Hepatocyte (in vitro differentiated cells): ENCODE results near the gene NHS. TPM values are rescaled to one million over a fixed set of nuclear protein-coding genes. Genes with fewer than 3 reads are reported as not detected.

ENCODE experiments used
- DNase-seq: peaks from one replicate; pipeline ENCODE4 v3.0.0-alpha.2; 2016; ENCODE audit warnings: low spot score
- H2AFZ ChIP-seq: fragments of 200-600 bp; sonication (generic); 2 replicates; pipeline ENCODE4 v1.6.0; 2016; ENCODE audit warnings: antibody characterized with exemption, mild to moderate bottlenecking
- H3K27ac ChIP-seq: fragments of 200-600 bp; sonication (generic); 2 replicates; pipeline ENCODE4 v1.5.1; 2016; ENCODE audit warnings: mild to moderate bottlenecking
- H3K27me3 ChIP-seq: fragments of 200-600 bp; sonication (generic); 2 replicates; pipeline ENCODE4 v1.6.1; 2016
- H3K36me3 ChIP-seq: fragments of 200-600 bp; sonication (generic); replicated peaks from 2 replicates; pipeline ENCODE4 v1.5.1; 2016; ENCODE audit warnings: low read depth; ENCODE audit not compliant: insufficient read depth
- H3K4me1 ChIP-seq: fragments of 200-600 bp; sonication (generic); 2 replicates; pipeline ENCODE4 v1.5.1; 2016; ENCODE audit warnings: mild to moderate bottlenecking, moderate library complexity; ENCODE audit not compliant: insufficient read depth
- H3K4me2 ChIP-seq: fragments of 200-600 bp; sonication (generic); 2 replicates; pipeline ENCODE4 v1.6.0; 2016
- H3K4me3 ChIP-seq: fragments of 200-600 bp; sonication (generic); 2 replicates; pipeline ENCODE4 v1.5.1; 2016; ENCODE audit warnings: mild to moderate bottlenecking
- H3K79me2 ChIP-seq: fragments of 200-600 bp; sonication (generic); 2 replicates; pipeline ENCODE4 v1.6.0; 2017; ENCODE audit warnings: mild to moderate bottlenecking
- H3K9me2 ChIP-seq: fragments of 200-600 bp; sonication (generic); replicated peaks from 2 replicates; pipeline ENCODE4 v1.6.0; 2017; ENCODE audit warnings: mild to moderate bottlenecking; ENCODE audit not compliant: insufficient read depth
- H3K9me3 ChIP-seq: fragments of 200-600 bp; sonication (generic); 2 replicates; pipeline ENCODE4 v1.5.1; 2016; ENCODE audit warnings: low read depth, mild to moderate bottlenecking
- H4K20me1 ChIP-seq: fragments of 200-600 bp; sonication (generic); 2 replicates; pipeline ENCODE4 v1.6.0; 2016; ENCODE audit warnings: mild to moderate bottlenecking; ENCODE audit not compliant: insufficient read depth, poor library complexity, severe bottlenecking
- CTCF ChIP-seq: fragments of 200-600 bp; sonication (generic); IDR thresholded peaks from 2 replicates; pipeline ENCODE4 v1.5.1; 2016; ENCODE audit warnings: antibody characterized with exemption, mild to moderate bottlenecking; ENCODE audit not compliant: poor library complexity
- EZH2 ChIP-seq: fragments of 200-600 bp; sonication (generic); IDR thresholded peaks from 2 replicates; pipeline ENCODE4 v1.6.1; 2016; ENCODE audit warnings: antibody characterized with exemption, mild to moderate bottlenecking, borderline replicate concordance
- EZH2phosphoT487 ChIP-seq: fragments of 200-600 bp; sonication (generic); IDR thresholded peaks from one replicate; pipeline ENCODE4 v1.6.1; 2018; ENCODE audit warnings: antibody characterized with exemption, mild to moderate bottlenecking, low read depth, moderate library complexity; ENCODE audit not compliant: unreplicated experiment, severe bottlenecking
- whole genome bisulfite sequencing: methylation state at CpG from one replicate; pipeline ENCODE4 v1.1.6; 2016; ENCODE audit warnings: low lambda C conversion rate; ENCODE audit errors: missing lambda C conversion rate; 5-methylcytosine and 5-hydroxymethylcytosine counted together
- polyA plus RNA-seq: library from polyadenylated mRNA; unstranded; fragments of >200 nt; fragmentation: Nextera tagmentation; extraction: Ambion mirVana; gene quantifications from 2 replicates; pipeline ENCODE4 v1.2.1, GENCODE V29; 2016
- total RNA-seq: library from RNA; depleted of rRNA; stranded (reverse); fragments of >200 nt; gene quantifications from 2 replicates; pipeline ENCODE4 v1.2.3, GENCODE V29; 2014

The NHS gene
- total and polyA plus RNA-seq, 2 experiments from 2014 or later = 0.35 to 3.1 TPM

GRCh38 chrX:17592117-17592516 is 217.1 kb downstream of the NHS start:
- Histone ChIP-seq H3K27me3 (no peaks in the 10 kb centered on the region), H3K79me2 (no peaks in the 10 kb centered on the region), H3K4me1 (peaks cover 12% of the 10 kb centered on the region), H3K9me3 (no peaks in the 10 kb centered on the region), H3K9me2 (no peaks in the 10 kb centered on the region), H3K4me3 (no peak overlapping the region), H3K36me3 (no peaks in the 10 kb centered on the region), H3K27ac (no peak overlapping the region), H2AFZ (no peak overlapping the region), H3K4me2 (no peak overlapping the region), H4K20me1 (no peaks in the 10 kb centered on the region)
- TF ChIP-seq CTCF (no peak), EZH2phosphoT487 (no peak), EZH2 (no peak)
- DNase-seq = no peak
- WGBS = 30% methylated on average over 1 of the region's 1 CpG

- Histone ChIP-seq H3K36me3 (no peaks in the 10 kb centered on the region), H3K27me3 (no peaks in the 10 kb centered on the region), H3K79me2 (no peaks in the 10 kb centered on the region), H3K9me2 (no peaks in the 10 kb centered on the region), H3K27ac (peak overlapping the region; percentile 21), H2AFZ (no peak overlapping the region), H3K9me3 (no peaks in the 10 kb centered on the region), H3K4me2 (no peak overlapping the region), H3K4me3 (no peak overlapping the region), H3K4me1 (peaks cover 16% of the 10 kb centered on the region), H4K20me1 (no peaks in the 10 kb centered on the region)
- TF ChIP-seq CTCF (no peak), EZH2 (no peak), EZH2phosphoT487 (no peak)
- DNase-seq = no peak
- WGBS = 97% methylated on average over 2 of the region's 2 CpGs
Measured at GRCh38 chrX:17594693-17595092, 219.7 kb downstream of the NHS start.

GRCh38 chrX:17595456-17596035 is 220.5 kb downstream of the NHS start:
- Histone ChIP-seq H3K4me1 (peaks cover 16% of the 10 kb centered on the region), H4K20me1 (no peaks in the 10 kb centered on the region), H3K4me3 (no peak overlapping the region), H3K79me2 (no peaks in the 10 kb centered on the region), H3K27ac (peak overlapping the region; percentile 21), H3K9me2 (no peaks in the 10 kb centered on the region), H3K4me2 (peak overlapping the region; percentile 38), H3K9me3 (no peaks in the 10 kb centered on the region), H2AFZ (no peak overlapping the region), H3K27me3 (no peaks in the 10 kb centered on the region), H3K36me3 (no peaks in the 10 kb centered on the region)
- WGBS = 44% methylated on average over 3 of the region's 3 CpGs
- no peak for DNase-seq
- TF ChIP-seq EZH2phosphoT487 = no peak

- no peak for TF ChIP-seq EZH2phosphoT487
- TF ChIP-seq CTCF = no peak
- no peak for TF ChIP-seq EZH2
Measured at GRCh38 chrX:17596061-17596460, 221.1 kb downstream of the NHS start.

More at GRCh38 chrX:17596061-17596460, 221.1 kb downstream of the NHS start:
- H3K79me2 ChIP-seq = no peaks in the 10 kb centered on the region
- H3K4me1 ChIP-seq = peaks cover 16% of the 10 kb centered on the region
- no peaks in the 10 kb centered on the region for H3K27me3 ChIP-seq
- DNase-seq = no peak
- H3K9me2 ChIP-seq = no peaks in the 10 kb centered on the region
- H3K9me3 ChIP-seq = no peaks in the 10 kb centered on the region
- H3K4me3 ChIP-seq = no peak overlapping the region
- H2AFZ ChIP-seq = no peak overlapping the region
- H3K36me3 ChIP-seq = no peaks in the 10 kb centered on the region
- no peaks in the 10 kb centered on the region for H4K20me1 ChIP-seq
- no peak overlapping the region for H3K27ac ChIP-seq
- peak overlapping the region; percentile 38 for H3K4me2 ChIP-seq
